ENCODE results near the gene ARPC1B.
"Not testable (repeated sequence)": the region's sequence is repeated elsewhere in the genome, so short reads cannot be mapped to it uniquely, and the experiment has no call there.

ARPC1B gene

GRCh38 chr7:99369767-99370391 lies 4.7 kb upstream of the ARPC1B start:
- DNase-seq, result no peak

DNA sequence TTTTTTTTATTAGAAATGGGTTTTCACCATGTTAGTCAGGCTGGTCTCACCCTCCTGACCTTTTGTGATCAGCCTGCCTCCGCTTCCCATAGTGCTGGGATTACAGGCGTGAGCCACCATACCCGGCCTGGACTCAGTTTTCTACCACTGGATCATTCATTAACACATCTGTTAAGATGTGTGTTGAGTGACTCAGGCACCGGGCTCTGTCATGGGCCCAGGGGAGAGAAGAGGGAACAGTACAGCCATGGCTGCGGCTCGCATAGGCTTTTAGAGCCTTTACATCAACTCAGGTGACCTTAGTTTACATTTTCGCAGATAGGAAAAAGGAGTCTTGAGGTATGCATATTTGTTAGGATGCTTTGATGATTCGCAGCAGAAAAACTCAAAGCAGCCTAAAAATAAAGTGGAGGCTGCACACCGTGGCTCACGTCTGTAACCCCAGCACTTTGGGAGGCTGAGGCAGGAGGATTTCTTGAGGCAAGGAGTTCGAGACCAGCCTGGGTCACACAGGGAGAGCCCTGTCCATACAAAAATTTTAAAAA lies 3.1 kb upstream of the ARPC1B start:
- no peak for DNase-seq

DNA sequence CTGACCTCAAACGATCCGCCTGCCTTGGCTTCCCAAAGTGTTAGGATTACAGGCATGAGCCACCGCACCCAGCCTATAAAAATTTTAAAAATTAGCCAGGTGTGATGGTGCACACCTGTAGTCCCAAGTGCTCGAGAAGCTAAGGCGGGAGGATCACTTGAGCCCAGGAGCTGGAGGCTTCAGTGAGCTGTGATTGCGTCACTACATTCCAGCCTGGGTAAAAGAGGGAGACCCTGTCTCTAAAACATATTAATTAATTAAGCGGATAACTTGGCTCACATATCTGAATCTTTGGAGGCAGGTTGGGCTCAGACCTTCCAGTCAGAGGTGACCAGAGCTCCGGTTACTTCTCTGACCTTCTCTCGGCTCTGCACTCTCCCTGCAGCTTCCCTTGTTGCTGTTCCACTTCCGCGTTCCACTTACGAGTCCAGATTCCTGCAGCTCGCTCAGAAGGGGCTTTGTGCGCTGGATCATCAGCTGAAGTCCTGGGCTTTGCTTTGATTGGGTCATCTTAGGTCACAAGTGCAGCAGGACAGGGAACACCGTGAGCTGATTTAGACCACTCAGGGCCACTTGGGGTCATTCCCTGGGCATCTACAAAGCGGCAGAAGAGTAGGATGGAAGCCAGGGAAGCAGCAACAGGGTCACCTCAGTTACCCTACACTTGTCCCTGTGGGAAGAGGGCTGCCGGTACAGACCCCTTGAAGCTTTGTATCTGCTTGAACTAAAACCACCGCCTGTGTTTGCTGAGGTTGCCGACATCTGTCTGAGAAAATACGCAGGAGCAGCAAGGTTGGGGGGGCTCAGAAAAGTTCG lies 2.0 kb upstream of the ARPC1B start:
- DNase-seq, result peak; percentile 49

- no peak for DNase-seq
Measured at GRCh38 chr7:99373091-99374066, 1.2 kb upstream of the ARPC1B start.

- peak; percentile 81 for DNase-seq
Measured at GRCh38 chr7:99375070-99375807, 709 bp downstream of the ARPC1B start.

DNA sequence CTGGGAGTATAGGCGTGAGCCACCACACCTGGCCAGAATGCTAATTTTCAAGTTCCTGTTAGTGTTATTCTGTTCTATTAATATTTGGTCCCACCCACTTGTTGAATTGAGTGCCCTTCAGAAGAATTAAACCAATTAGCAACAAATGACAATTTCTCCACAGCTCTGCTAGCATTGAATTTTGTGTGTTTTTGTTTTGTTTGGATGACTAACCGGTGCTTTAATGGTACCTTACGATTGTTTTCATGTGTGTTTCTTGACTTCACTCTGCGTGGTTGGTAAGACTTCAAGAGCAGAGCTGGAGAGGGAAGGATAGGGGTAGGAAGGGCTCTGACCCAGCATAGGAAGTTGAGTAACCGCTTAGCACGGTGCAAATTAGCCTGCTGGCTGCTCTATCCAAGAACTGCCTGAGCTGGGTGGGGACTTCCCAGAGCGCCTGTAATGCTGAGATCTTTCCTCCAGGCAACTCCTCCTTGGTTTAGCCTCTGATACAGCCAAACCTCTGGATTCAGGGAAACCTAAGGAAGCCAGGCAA lies 4.6 kb downstream of the ARPC1B start:
- peak; percentile 88 for DNase-seq

GRCh38 chr7:99379693-99380031 lies 5.1 kb downstream of the ARPC1B start:
- not testable (repeated sequence) for DNase-seq

- peak; percentile 40 for DNase-seq
Measured at GRCh38 chr7:99380032-99380822, 5.7 kb downstream of the ARPC1B start.

DNA sequence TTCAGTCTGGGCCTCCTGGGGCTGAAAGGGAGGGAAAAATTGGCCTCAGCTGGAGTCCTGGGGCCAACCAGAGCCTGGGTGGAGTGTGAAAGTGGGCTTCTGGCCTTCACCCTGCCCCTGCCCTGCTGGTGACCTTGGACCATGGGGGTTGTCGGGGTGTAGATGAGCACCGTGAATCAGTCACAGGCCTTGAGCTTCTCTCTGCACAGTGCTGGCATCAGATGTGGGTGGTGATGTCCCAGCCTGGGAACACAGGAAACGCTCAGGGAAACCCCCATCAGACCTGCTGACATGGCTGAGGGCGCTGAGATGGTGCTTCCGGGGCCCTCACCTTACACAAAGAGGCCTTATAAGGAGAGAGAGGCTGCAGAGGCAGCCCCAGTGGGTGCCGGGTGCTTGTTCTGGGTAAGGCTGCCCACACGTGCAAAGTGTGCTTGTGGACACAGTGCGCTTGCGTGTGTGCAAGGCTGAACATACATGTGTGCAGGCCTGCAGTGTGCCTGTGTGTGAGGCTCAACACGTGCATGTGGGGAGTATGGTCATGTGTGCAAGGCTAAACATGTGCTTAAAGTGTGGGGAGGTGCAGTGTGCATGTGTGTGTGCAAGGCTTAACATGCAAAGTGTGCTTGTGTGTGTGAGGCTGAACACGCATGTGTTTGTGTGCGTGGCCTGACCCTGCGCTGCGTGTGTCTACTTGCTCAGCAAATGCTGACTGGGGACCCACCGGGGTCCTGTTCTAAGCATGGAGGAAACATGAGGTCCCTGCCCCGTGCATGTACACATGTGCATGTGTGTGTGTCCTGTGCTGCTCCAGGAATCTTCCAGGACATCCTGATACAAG lies 6.5 kb downstream of the ARPC1B start:
- DNase-seq, result no peak

DNA sequence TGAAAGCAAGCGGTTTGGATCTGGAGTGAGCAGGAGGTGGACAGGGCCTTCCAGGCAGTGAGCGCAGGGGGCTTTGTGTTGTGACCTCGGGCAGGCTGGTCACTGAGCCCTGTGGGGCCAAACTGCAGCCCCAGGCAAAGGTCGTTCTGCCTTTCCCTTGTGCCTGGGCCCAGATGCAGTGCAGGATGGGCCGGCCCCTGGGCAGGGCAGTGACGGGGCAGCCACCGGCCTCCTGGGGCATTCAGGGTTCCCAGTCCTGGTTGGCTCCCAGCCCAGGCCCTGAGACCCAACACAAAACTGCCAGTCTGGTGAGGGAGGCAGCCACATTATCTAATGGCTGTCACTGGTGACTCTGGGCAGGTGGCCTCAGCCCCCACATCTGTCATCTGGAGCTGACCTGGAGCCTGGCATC lies 7.1 kb downstream of the ARPC1B start:
- DNase-seq, result no peak

DNA sequence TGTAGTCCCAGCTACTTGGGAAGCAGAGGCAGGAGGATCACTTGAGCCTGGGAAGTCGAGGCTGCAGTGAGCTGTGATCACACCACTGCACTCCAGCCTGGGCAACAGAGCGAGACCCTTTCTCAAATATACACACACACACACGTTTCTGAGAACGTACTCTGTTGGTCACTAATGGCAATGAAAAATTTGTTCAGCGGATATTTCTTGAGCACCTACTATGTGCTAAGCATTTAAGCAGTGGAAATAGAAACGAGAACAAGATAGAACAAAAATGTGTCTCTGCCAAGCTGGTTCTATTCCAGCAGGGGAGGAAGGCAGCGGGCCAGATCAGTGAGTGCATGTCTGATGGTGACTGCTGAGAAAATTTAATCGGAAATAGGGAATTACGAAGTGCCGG lies 8.7 kb downstream of the ARPC1B start:
- no peak for DNase-seq

DNA sequence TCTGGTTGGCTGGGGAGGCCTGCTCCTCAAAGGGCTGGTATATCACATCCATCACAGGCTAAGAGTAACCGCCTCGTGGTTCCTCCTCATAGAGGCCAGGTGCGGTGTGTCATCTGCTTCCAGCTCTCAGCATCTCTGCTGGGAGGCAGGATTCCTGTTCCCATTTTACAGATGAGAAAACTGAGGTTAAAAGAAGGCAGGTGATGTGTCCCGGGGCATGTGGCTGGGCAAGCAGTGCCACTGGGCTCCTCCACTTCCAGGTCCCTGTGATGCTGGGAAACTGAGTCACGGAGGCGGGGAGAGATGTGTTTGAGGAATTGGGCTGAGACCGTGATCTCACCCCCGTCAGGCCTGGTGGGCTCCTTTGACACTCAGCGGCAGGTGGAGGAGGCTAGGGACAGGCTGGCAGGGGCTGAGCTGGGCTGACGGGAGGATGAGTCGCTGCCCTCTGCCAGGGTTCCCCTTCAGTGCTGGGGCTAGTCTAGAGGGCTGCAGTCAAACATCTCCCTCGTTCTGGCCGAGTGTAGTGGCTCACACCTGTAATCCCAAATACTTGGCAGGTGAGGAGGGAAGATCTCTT lies 9.4 kb downstream of the ARPC1B start:
- no peak for DNase-seq

DNA sequence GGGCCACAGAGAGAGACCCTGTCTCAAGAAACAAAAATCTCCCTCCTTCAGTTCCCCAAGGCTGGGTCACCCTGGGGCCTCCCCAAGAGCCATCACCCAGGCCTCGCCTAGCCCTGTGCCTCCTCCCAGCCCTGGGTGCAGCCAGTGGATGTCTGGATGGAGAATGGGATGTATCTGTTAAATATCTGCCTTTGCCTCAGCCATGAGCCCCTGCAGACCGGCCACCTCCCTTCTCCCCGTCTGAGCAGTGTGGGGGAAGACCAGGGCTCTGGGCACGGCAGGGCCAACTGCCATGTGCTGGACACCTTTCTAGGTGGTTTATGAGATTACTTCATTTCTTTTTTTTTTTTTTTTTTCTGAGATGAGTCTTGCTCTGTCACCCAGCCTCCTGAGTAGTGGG lies 10.0 kb downstream of the ARPC1B start:
- no peak for DNase-seq

GRCh38 chr7:99385564-99385963 lies 11.0 kb downstream of the ARPC1B start:
- no peak for DNase-seq

- peak; percentile 49 for DNase-seq
Measured at GRCh38 chr7:99386584-99387238, 12.2 kb downstream of the ARPC1B start.

- DNase-seq, result not testable (repeated sequence)
Measured at GRCh38 chr7:99387239-99387635, 12.7 kb downstream of the ARPC1B start.

DNA sequence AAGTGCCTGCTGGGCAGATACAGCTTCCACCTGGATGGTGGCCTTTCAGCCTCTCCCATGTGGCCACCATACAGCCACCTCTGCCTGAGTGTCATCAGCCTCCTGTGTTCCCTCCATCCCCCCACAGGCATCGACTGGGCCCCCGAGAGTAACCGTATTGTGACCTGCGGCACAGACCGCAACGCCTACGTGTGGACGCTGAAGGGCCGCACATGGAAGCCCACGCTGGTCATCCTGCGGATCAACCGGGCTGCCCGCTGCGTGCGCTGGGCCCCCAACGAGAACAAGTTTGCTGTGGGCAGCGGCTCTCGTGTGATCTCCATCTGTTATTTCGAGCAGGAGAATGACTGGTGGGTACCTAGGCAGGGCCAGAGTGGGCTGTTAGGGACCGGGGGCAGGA lies 13.4 kb downstream of the ARPC1B start:
- no peak for DNase-seq

GRCh38 chr7:99389772-99390171 lies 15.2 kb downstream of the ARPC1B start:
- DNase-seq, result no peak

GRCh38 chr7:99390941-99391602 lies 16.5 kb downstream of the ARPC1B start:
- DNase-seq, result no peak

Measured in EL (cell line).